ENCODE results near the gene ZC3H7B. TPM values are rescaled to one million over a fixed set of nuclear protein-coding genes. Genes with fewer than 3 reads are reported as not detected.
"Not testable (repeated sequence)": the region's sequence is repeated elsewhere in the genome, so short reads cannot be mapped to it uniquely, and the experiment has no call there.

Gene ZC3H7B
- total RNA-seq, 1 experiment from 2014 or later: 62.7 TPM

DNA sequence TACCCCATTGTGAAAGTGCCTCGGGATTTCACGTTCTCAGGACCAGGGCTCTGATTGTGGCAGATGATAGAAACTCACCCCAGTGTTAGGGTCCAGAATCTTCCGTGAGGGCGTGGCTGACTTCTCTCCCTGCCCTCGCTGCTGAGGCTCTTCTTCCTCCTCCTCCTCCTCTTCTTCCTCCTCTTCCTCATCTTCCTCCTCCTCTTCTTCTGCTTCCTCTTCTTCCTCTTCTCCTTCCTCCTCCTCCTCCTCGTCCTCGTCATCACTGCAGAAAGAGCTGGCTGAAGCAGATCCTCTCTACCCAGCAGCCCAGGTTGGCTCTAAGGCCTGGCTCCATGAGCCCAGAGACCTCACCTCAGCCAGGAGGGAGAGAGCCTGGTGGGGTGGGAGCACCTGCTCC, 47.1 kb upstream of the ZC3H7B start:
- no TSS peak for BruUV-seq (replicated peaks)
- no peak for TF ChIP-seq EZH2 (IDR thresholded peaks at IDR 0.05; ENCODE audit: low read depth)
- TF ChIP-seq, protein P1, sequence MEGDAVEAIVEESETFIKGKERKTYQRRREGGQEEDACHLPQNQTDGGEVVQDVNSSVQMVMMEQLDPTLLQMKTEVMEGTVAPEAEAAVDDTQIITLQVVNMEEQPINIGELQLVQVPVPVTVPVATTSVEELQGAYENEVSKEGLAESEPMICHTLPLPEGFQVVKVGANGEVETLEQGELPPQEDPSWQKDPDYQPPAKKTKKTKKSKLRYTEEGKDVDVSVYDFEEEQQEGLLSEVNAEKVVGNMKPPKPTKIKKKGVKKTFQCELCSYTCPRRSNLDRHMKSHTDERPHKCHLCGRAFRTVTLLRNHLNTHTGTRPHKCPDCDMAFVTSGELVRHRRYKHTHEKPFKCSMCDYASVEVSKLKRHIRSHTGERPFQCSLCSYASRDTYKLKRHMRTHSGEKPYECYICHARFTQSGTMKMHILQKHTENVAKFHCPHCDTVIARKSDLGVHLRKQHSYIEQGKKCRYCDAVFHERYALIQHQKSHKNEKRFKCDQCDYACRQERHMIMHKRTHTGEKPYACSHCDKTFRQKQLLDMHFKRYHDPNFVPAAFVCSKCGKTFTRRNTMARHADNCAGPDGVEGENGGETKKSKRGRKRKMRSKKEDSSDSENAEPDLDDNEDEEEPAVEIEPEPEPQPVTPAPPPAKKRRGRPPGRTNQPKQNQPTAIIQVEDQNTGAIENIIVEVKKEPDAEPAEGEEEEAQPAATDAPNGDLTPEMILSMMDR (conservative IDR thresholded peaks at IDR 0.05): no peak
- no peak for DNase-seq
- H3K9me2 ChIP-seq (ENCODE audit: insufficient read depth): no peaks in the 10 kb centered on the region
- H3K4me1 ChIP-seq (replicated peaks; ENCODE audit: insufficient read depth): peaks cover 22% of the 10 kb centered on the region
- H3K4me2 ChIP-seq: no peak overlapping the region
- H2AFZ ChIP-seq: no peak overlapping the region
- peaks cover 10% of the 10 kb centered on the region for H4K20me1 ChIP-seq (ENCODE audit: insufficient read depth)
- H3F3A ChIP-seq (ENCODE audit: insufficient read depth, low read depth): peaks cover 27% of the 10 kb centered on the region; the same call in 1 of the 2 replicates
- no peaks in the 10 kb centered on the region for H3K9me3 ChIP-seq (ENCODE audit: insufficient read depth, low read depth)
- no peak overlapping the region for H3K4me3 ChIP-seq
- POLR2A ChIA-PET (ENCODE audit: unreplicated experiment): interaction anchor here (0.6 kb wide), 1 partner anchor 320 kb away, joined by 6 read pairs; no protein-coding TSS in a partner anchor
- 0 out of 2 replicates have a peak, but pooled peaks cover 7% of the 10 kb centered on the region for H3K79me2 ChIP-seq (ENCODE audit: low read depth)
- H3K27ac ChIP-seq: no peak overlapping the region
- H3K27me3 ChIP-seq (ENCODE audit: insufficient read depth, low read depth): no peaks in the 10 kb centered on the region
- CTCF ChIA-PET: interaction anchor here (0.7 kb wide), 1 partner anchor 95 kb away, joined by 5 read pairs; no protein-coding TSS in a partner anchor
- H3K36me3 ChIP-seq (ENCODE audit: low read depth): peaks cover 62% of the 10 kb centered on the region
- intact Hi-C loops (cut with micrococcal nuclease; ENCODE audit: unreplicated experiment): no loop called here

DNA sequence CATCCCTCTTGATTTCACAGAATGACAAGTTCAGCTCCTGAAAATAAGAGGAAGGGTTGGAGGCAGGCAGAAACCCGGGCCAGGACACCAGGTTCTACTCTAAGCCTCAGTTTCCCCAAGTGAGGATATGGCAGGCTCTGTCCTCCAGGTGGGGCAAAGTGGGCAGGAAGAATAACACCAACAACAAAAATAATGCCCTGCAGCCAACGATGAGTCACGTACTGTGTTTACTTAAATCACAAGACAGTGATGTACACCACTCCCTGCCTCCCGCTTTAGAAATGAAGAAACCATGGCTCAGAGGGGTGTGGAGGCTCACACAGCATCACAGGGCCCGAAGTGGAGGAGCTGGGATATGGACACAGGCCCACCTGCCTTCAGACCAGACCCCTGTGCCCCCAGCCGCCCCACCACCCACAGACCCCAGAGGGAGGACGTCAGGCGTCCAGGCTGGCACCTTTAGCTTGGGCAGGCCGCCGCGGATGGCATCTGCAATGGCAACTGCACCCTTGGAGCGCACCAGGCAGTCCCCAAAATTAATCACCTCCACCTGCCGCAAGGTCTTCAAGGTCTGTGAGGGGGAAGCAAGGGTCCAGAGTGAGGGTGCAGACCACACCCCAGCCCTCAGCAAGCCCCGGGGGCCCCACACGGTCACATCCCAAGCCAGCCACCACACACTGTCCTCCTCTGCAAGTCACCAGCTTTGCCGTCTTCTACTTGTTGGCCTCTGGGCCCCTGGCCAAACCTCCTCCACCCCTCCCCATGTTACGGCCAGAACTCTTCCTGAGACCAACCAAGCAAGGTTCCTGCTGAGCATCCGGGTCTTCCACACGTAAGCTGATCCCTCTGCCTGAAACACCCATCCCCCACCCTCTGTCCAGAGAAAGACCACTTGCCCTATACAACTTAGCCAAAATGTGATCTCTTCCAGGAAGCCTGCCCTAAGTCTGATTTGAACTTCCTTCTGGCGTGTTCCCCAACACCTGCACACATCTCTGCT, 44.8 kb upstream of the ZC3H7B start:
- CTCF ChIA-PET: no interaction called here
- Histone ChIP-seq H3K4me3 (no peak overlapping the region), H3K4me2 (peak overlapping the region; percentile 6; the same call in 1 of the 2 replicates), H3K9me2 (ENCODE audit: insufficient read depth) (no peaks in the 10 kb centered on the region), H3K36me3 (ENCODE audit: low read depth) (peaks cover 54% of the 10 kb centered on the region), H3K27me3 (ENCODE audit: insufficient read depth, low read depth) (no peaks in the 10 kb centered on the region), H3K9me3 (ENCODE audit: insufficient read depth, low read depth) (no peaks in the 10 kb centered on the region), H3K4me1 (replicated peaks; ENCODE audit: insufficient read depth) (peaks cover 22% of the 10 kb centered on the region), H3K27ac (peak overlapping the region; percentile 48; the same call in 1 of the 2 replicates), H3K79me2 (ENCODE audit: low read depth) (0 out of 2 replicates have a peak, but pooled peaks cover 7% of the 10 kb centered on the region), H2AFZ (no peak overlapping the region), H3F3A (ENCODE audit: insufficient read depth, low read depth) (peaks cover 27% of the 10 kb centered on the region; the same call in 1 of the 2 replicates), H4K20me1 (ENCODE audit: insufficient read depth) (peaks cover 10% of the 10 kb centered on the region)
- no TSS peak for BruUV-seq (replicated peaks)
- TF ChIP-seq, protein P1 (conservative IDR thresholded peaks at IDR 0.05): no peak; the same call in none of the 2 replicates
- TF ChIP-seq EZH2 (IDR thresholded peaks at IDR 0.05; ENCODE audit: low read depth): no peak
- intact Hi-C loops (cut with micrococcal nuclease; ENCODE audit: unreplicated experiment): loop anchor here (5.0 kb wide), 1 partner anchor 261 kb away; no protein-coding TSS in a partner anchor
- DNase-seq: peak; percentile 47 to 80
- POLR2A ChIA-PET (ENCODE audit: unreplicated experiment): interaction anchor here (0.6 kb wide), 2 partner anchors 10 to 125 kb away, joined by 5 to 6 read pairs; no protein-coding TSS in a partner anchor

DNA sequence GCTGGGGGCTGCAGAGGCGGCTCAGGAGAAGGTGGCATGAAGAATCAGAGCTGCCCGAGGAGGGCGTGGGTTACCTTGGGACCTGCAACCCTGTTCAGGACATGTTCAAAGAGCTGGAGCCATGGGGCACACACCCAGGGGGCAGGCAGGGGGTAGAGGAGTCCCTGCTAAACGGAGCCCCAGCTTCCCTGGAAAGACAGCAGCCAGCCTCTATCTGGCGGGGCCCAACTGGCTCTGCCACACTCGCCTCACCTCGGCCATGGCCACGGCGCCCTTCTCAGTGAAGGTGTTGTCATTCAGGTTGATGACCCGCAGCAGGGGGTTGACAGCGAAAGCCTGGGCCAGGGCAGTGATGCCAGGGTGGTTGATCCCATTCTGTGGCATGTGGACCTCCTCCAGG, 43.6 kb upstream of the ZC3H7B start:
- Histone ChIP-seq H3K4me1 (replicated peaks; ENCODE audit: insufficient read depth) (peaks cover 22% of the 10 kb centered on the region), H3F3A (ENCODE audit: insufficient read depth, low read depth) (peaks cover 25% of the 10 kb centered on the region; the same call in 1 of the 2 replicates), H3K4me3 (no peak overlapping the region), H3K27ac (no peak overlapping the region; the same call in 1 of the 2 replicates), H4K20me1 (ENCODE audit: insufficient read depth) (peaks cover 10% of the 10 kb centered on the region), H3K9me2 (ENCODE audit: insufficient read depth) (no peaks in the 10 kb centered on the region), H3K36me3 (ENCODE audit: low read depth) (peaks cover 51% of the 10 kb centered on the region), H3K27me3 (ENCODE audit: insufficient read depth, low read depth) (no peaks in the 10 kb centered on the region), H3K9me3 (ENCODE audit: insufficient read depth, low read depth) (no peaks in the 10 kb centered on the region), H3K4me2 (no peak overlapping the region), H2AFZ (no peak overlapping the region), H3K79me2 (ENCODE audit: low read depth) (0 out of 2 replicates have a peak, but pooled peaks cover 7% of the 10 kb centered on the region)
- BruUV-seq (replicated peaks): no TSS peak
- ChIA-PET CTCF (no interaction called here), POLR2A (ENCODE audit: unreplicated experiment) (interaction anchor here (0.6 kb wide), 1 partner anchor 123 kb away, joined by 7 read pairs; no protein-coding TSS in a partner anchor)
- no peak for DNase-seq
- no peak for TF ChIP-seq EZH2 (IDR thresholded peaks at IDR 0.05; ENCODE audit: low read depth)
- TF ChIP-seq, protein P1 (conservative IDR thresholded peaks at IDR 0.05): no peak
- intact Hi-C loops (cut with micrococcal nuclease; ENCODE audit: unreplicated experiment): loop anchor here (5.0 kb wide), 1 partner anchor 260 kb away; no protein-coding TSS in a partner anchor

DNA sequence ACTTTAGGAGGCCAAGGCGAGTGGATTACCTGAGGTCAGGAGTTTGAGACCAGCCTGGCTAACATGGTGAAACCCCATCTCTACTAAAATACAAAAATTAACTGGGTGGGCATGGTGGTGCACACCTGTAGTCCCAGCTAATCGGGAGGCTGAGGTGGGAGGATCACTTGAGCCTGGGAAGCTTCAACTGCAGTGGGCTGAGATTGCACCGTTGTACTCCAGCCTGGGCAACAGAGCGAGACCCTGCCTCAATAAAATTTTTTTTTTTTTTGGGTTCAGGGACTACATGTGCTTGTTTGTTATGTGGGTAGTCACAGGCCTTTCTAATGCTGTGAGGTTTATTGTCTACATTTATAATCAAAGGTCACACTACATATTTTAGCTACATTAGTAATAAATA, 41.6 kb upstream of the ZC3H7B start:
- H3K27ac ChIP-seq; H3K9me3 ChIP-seq (ENCODE audit: insufficient read depth, low read depth); H3K4me2 ChIP-seq; BruUV-seq (replicated peaks); CTCF ChIA-PET; H2AFZ ChIP-seq; DNase-seq; H3K9me2 ChIP-seq (ENCODE audit: insufficient read depth); H3K4me3 ChIP-seq; POLR2A ChIA-PET (ENCODE audit: unreplicated experiment); H3K27me3 ChIP-seq (ENCODE audit: insufficient read depth, low read depth): not testable (repeated sequence)
- Histone ChIP-seq H3F3A (ENCODE audit: insufficient read depth, low read depth) (peaks cover 19% of the 10 kb centered on the region; the same call in 1 of the 2 replicates), H3K36me3 (ENCODE audit: low read depth) (peaks cover 54% of the 10 kb centered on the region), H3K4me1 (replicated peaks; ENCODE audit: insufficient read depth) (peaks cover 22% of the 10 kb centered on the region), H3K79me2 (ENCODE audit: low read depth) (0 out of 2 replicates have a peak, but pooled peaks cover 11% of the 10 kb centered on the region), H4K20me1 (ENCODE audit: insufficient read depth) (peaks cover 12% of the 10 kb centered on the region)
- intact Hi-C loops (cut with micrococcal nuclease; ENCODE audit: unreplicated experiment): loop anchor here (5.0 kb wide), 1 partner anchor 258 kb away; no protein-coding TSS in a partner anchor

Measured in PC-9 (cell line).